Heart left ventricle (tissue), 16 donors: ENCODE measurements around the gene PAQR4. TPM values are rescaled to one million over a fixed set of nuclear protein-coding genes. Genes with fewer than 3 reads are reported as not detected.

Source experiments
- ATAC-seq, 4 donors: fragments of 200-7000 bp; cut with Tn5 transposase; one replicate each; pipeline ENCODE4 v1.9.1; 2020 to 2022; ENCODE audit warnings: moderate library complexity in 4 of 4, mild to moderate bottlenecking in 3 of 4, moderate number of reproducible peaks in 1 of 4
- DNase-seq, 5 donors: peaks; one replicate each; pipeline ENCODE4 v3.0.0-alpha.2; 2020
- H3K27ac ChIP-seq, 12 donors: fragments of 200-600 bp; sonication (generic) in 4 of 12; one replicate each; pipeline versions ENCODE4 v1.5.0 to v1.8.0; 2016 to 2022; ENCODE audit warnings: mild to moderate bottlenecking in 2 of 12
- H3K27me3 ChIP-seq, 9 donors: fragments of 200-600 bp; sonication (generic) in 2 of 9; one replicate each; pipeline versions ENCODE4 v1.5.1 to v1.8.0; 2016 to 2022; ENCODE audit warnings: mild to moderate bottlenecking in 3 of 9
- H3K36me3 ChIP-seq, 9 donors: fragments of 200-600 bp; sonication (generic) in 2 of 9; one replicate each; pipeline versions ENCODE4 v1.5.0 to v1.8.0; 2018 to 2022; ENCODE audit warnings: mild to moderate bottlenecking in 2 of 9
- H3K4me1 ChIP-seq, 12 donors: fragments of 200-600 bp; sonication (generic) in 4 of 12; one replicate each; pipeline versions ENCODE4 v1.5.0 to v1.8.0; 2016 to 2022; ENCODE audit warnings: mild to moderate bottlenecking in 3 of 12
- H3K4me3 ChIP-seq, 12 donors: fragments of 200-600 bp; sonication (generic) in 4 of 12; one replicate each; pipeline versions ENCODE4 v1.5.0 to v1.8.0; 2017 to 2022; ENCODE audit warnings: mild to moderate bottlenecking in 9 of 12, moderate library complexity in 4 of 12
- H3K9me3 ChIP-seq, 12 donors: fragments of 200-600 bp; sonication (generic) in 4 of 12; one replicate each; pipeline versions ENCODE4 v1.5.0 to v1.8.0; 2016 to 2022; ENCODE audit warnings: mild to moderate bottlenecking in 1 of 12
- POLR2A ChIP-seq, 2 donors: fragments of 450-650 bp; IDR thresholded peaks; one replicate each; pipeline ENCODE4 v1.6.1; 2017; ENCODE audit warnings: antibody characterized with exemption in 2 of 2, mild to moderate bottlenecking in 2 of 2, moderate library complexity in 2 of 2
- WGBS, 4 donors: extraction: QIAGEN DNeasy Blood & Tissue Kit in 2 of 4; methylation state at CpG; one replicate each; pipeline versions ENCODE4 v1.1.5 to v1.1.7; 2013 to 2018; 5-methylcytosine and 5-hydroxymethylcytosine counted together
- intact Hi-C, 10 donors: fragments of 100-400 bp; cut with DNase I; formaldehyde crosslinking; loops; one replicate each; pipeline versions ENCODE4 v1.11.1 to v1.14.2; 2022
- polyA plus RNA-seq, 2 donors: library from polyadenylated mRNA; stranded (reverse); fragments of 200-250 nt; gene quantifications; one replicate each; pipeline ENCODE4 v1.2.3, GENCODE V29; 2013
- total RNA-seq, 9 donors: library from RNA; depleted of rRNA in 2 of 9; stranded (reverse); fragments of >200 nt in 2 of 9; fragmentation: NEBNext Ultra II Directional in 3 of 9; extraction: Animal tissue kit (Norgen Biotek cat#: 25700) in 3 of 9; gene quantifications; one replicate each; pipeline versions ENCODE4 v1.1.0 to v1.2.4, GENCODE V29; 2016 to 2023
- TF ChIP-seq, protein P1 (sequence below), 12 donors: fragments of 200-600 bp; sonication (generic) in 4 of 12; IDR thresholded peaks; one replicate each; pipeline versions ENCODE4 v1.5.0 to v1.8.0; 2018 to 2022; ENCODE audit warnings: antibody characterized with exemption in 12 of 12, mild to moderate bottlenecking in 5 of 12
- donor health status: ischemic (EF 13 %, LVEDD 7.1; RV severe dilation, severe dysfunction).
- donor health status: healthy with polysubstance abuse.
- donor health status: DM: no; HTN: yes; CAD: no.
- donor health status: DM: no; HTN: no; CAD: no.
- donor health status: ischemic (EF 25% LVEDD 6.9; RV normal size, moderate dysfunction).
- donor health status: ischemic (EF 25% LVEDD 5.7; RV mildly dilated, moderate dysfunction).
- donor health status: healthy.
- donor health status: DM: yes; HTN: yes; CAD: no.
- donor health status: ischemic (EF 35%, LVEDD 5.7; RV mildly dilated, moderate dysfunction).
- donor health status: nonischemic (EF 11% LVEDD 7.7; RV severe dilation, severe dysfunction).
- donor health status: DM: yes; HTN: yes; CAD: no.
- donor health status: PGD.
- donor health status: ischemic (EF 29% LVEDD 5.4; RV normal size, mild dysfunction).
- donor health status: nonischemic (EF 23%, LVEDD 6.1; RV moderate dilation, normal function).

PAQR4 gene
- total and polyA plus RNA-seq, 11 donors = 6.9 to 16.3 (median 9.0) TPM

DNA sequence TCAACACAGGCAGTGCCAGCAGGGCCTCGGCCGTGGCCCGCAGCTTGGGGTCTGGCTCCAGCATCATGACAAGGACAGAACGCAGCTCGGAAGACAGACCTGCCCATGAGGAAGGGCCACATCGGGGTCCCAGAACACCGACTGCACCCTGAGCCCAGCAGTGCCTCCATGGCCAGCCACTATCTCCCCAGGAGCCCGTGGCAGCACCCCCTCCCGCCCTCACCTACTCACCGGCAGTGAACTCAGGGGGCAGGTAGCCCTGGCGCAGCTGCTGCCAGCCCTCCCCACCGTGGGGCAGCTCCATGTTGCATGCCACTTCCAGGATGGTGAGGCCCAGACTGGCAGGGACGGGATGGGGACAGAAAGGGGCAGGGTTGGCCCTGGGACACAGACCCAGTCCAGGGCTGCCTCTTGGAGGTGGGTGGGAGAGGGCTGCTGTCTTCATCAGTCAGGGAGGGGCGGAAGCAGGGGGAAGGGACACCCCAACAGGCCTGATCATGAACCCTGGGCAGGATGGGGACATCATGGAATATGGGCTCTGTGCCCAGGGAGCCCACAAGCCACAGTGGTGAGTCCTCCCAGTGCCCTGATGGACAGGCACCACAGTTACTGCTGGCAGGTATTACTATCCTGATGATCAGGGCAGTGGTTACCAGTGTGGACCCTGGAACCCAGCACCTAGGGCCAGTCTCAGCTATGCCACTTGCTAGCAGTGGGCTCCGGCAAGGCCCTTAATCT, 5.3 kb downstream of the PAQR4 start:
- H3K4me1 ChIP-seq = peaks cover 0 to 23% (median 11%) of the 10 kb centered on the region in 12 donors
- ATAC-seq (no peak), DNase-seq (no peak)
- H3K27ac ChIP-seq = no peak overlapping the region
- H3K36me3 ChIP-seq = peaks cover 0 to 21% (median 0%) of the 10 kb centered on the region in 9 donors
- intact Hi-C loops = no loop called here
- TF ChIP-seq POLR2A (IDR thresholded peaks at IDR 0.05) = no peak
- TF ChIP-seq, protein P1, sequence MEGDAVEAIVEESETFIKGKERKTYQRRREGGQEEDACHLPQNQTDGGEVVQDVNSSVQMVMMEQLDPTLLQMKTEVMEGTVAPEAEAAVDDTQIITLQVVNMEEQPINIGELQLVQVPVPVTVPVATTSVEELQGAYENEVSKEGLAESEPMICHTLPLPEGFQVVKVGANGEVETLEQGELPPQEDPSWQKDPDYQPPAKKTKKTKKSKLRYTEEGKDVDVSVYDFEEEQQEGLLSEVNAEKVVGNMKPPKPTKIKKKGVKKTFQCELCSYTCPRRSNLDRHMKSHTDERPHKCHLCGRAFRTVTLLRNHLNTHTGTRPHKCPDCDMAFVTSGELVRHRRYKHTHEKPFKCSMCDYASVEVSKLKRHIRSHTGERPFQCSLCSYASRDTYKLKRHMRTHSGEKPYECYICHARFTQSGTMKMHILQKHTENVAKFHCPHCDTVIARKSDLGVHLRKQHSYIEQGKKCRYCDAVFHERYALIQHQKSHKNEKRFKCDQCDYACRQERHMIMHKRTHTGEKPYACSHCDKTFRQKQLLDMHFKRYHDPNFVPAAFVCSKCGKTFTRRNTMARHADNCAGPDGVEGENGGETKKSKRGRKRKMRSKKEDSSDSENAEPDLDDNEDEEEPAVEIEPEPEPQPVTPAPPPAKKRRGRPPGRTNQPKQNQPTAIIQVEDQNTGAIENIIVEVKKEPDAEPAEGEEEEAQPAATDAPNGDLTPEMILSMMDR (IDR thresholded peaks at IDR 0.05) = no peak
- H3K27me3 ChIP-seq = peaks cover 0 to 5% (median 2%) of the 10 kb centered on the region in 9 donors
- WGBS, 4 donors = 93 to 98% (median 94%) methylated on average over 6 to 15 of the region's 15 CpGs
- no peaks in the 10 kb centered on the region for H3K9me3 ChIP-seq
- no peak overlapping the region for H3K4me3 ChIP-seq

DNA sequence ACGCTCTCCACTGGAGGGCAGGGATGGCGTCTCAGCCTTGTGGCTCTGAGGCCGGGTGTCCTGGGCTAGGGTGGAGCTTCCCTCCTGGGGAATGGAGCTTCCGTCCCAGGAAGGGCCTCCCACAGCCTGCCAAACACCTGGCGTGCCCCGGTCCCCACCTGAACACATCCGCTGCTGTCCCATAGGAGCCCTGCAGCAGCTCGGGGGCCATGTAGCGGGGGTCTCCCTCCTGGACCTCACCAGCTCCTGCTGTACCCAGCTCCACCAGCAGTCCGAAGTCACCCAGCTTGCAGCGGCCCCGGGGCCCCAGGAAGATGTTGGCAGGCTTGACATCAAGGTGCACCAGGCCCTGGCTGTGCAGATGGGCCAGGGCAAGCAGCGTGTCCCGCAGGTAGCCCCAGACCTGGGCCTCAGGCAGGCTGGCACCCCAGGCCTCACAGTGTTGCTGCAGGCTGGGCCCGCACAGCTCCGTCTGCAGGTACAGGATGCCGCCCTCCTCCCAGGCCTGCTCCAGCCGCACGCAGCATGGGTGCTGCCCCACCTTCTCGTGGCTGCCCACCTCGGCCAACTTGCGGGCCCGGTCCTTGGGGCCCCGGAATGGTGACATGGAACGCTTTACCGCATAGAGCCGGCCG, 6.1 kb downstream of the PAQR4 start:
- no peak for ATAC-seq
- H3K27ac ChIP-seq = no peak overlapping the region
- peaks cover 0 to 22% (median 9%) of the 10 kb centered on the region in 12 donors for H3K4me1 ChIP-seq
- intact Hi-C loops = no loop called here
- no peaks in the 10 kb centered on the region for H3K9me3 ChIP-seq
- H3K27me3 ChIP-seq = peaks cover 0 to 12% (median 4%) of the 10 kb centered on the region in 9 donors
- no peak overlapping the region for H3K4me3 ChIP-seq
- no peak for TF ChIP-seq POLR2A (IDR thresholded peaks at IDR 0.05)
- TF ChIP-seq, protein P1 (IDR thresholded peaks at IDR 0.05) = no peak
- WGBS, 4 donors = 92 to 94% (median 93%) methylated on average over 17 to 28 of the region's 28 CpGs
- H3K36me3 ChIP-seq = peaks cover 0 to 21% (median 0%) of the 10 kb centered on the region in 9 donors
- DNase-seq = no peak

DNA sequence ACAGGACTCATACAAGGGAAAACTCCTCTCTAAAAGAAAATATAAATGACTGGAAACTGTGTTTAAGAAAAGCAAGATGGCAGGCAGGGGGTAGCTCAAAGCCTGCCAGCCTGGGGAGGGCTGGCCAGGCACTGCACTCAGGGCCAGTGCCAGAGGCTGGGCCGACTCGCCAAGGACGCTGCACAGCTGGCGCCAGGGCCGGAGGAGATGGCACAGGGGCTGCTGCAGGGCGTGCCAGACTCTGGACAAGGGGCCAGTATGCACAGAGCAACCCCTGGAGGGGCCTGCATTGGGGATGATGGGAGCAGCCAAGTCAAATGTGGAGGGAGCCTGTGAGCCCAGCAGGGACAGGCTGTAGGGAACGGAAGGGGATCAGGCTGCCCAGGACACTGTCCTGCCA, 7.1 kb downstream of the PAQR4 start:
- ATAC-seq (no peak), DNase-seq (no peak)
- Histone ChIP-seq H3K4me1 (peaks cover 0 to 22% (median 10%) of the 10 kb centered on the region in 12 donors), H3K4me3 (no peak overlapping the region), H3K27ac (no peak overlapping the region), H3K27me3 (peaks cover 0 to 12% (median 4%) of the 10 kb centered on the region in 9 donors), H3K9me3 (no peaks in the 10 kb centered on the region), H3K36me3 (peaks cover 0 to 21% (median 0%) of the 10 kb centered on the region in 9 donors)
- intact Hi-C loops = no loop called here
- TF ChIP-seq, protein P1 (IDR thresholded peaks at IDR 0.05) = no peak
- TF ChIP-seq POLR2A (IDR thresholded peaks at IDR 0.05) = no peak
- WGBS, 4 donors = 94 to 96% (median 94%) methylated on average over 5 to 7 of the region's 7 CpGs

DNA sequence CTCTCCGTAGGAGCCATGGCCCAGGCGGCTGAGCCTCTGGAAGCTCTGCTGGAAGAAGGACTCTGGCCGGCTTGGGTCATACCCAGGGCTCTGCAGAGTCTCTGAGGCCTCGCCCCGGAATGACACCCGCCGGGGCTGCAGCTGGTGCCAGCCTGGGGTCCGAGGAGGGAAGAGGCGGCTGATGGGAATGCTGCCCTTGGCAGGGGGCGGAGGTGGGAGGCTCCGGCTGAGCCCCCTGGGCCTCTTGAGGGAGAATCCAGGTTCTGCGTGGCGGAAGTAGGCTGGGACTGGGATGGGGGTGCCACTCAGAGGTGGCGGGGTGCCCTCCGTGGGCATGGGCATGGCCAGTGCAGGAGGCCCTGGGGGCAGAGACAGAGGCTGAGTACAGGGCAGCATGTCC, 7.5 kb downstream of the PAQR4 start:
- no peak for ATAC-seq
- WGBS, 4 donors = 91 to 98% (median 95%) methylated on average over 8 to 15 of the region's 15 CpGs
- intact Hi-C loops = no loop called here
- Histone ChIP-seq H3K4me3 (no peak overlapping the region), H3K4me1 (peaks cover 0 to 23% (median 12%) of the 10 kb centered on the region in 12 donors), H3K9me3 (no peaks in the 10 kb centered on the region), H3K27me3 (peaks cover 0 to 12% (median 4%) of the 10 kb centered on the region in 9 donors), H3K27ac (no peak overlapping the region), H3K36me3 (peaks cover 0 to 21% (median 0%) of the 10 kb centered on the region in 9 donors)
- DNase-seq = no peak
- TF ChIP-seq, protein P1 (IDR thresholded peaks at IDR 0.05) = no peak
- no peak for TF ChIP-seq POLR2A (IDR thresholded peaks at IDR 0.05)
